ENCODE results near the gene C19orf53. TPM values are rescaled to one million over a fixed set of nuclear protein-coding genes. Genes with fewer than 3 reads are reported as not detected.

C19orf53 gene
- total and polyA plus RNA-seq, 12 donors, result 80.5 to 389 (median 90.6) TPM

- WGBS, 2 donors, result 87 to 93% methylated on average over 15 of the region's 15 CpGs
- no peak for ATAC-seq
- Histone ChIP-seq H3K4me3 (no peak overlapping the region), H3K27ac (no peak overlapping the region), H3K9me3 (no peaks in the 10 kb centered on the region), H3K4me1 (no peaks in the 10 kb centered on the region), H3K36me3 (peaks cover 10 to 100% (median 69%) of the 10 kb centered on the region in 9 donors), H3K27me3 (no peaks in the 10 kb centered on the region)
- no peak for DNase-seq
- TF ChIP-seq CTCF (IDR thresholded peaks at IDR 0.05), result no peak
- intact Hi-C loops (cut with DNase I), result no loop called here
Observed at GRCh38 chr19:13757805-13758772, 16.2 kb upstream of the C19orf53 start.

- Histone ChIP-seq H3K27me3 (no peaks in the 10 kb centered on the region), H3K4me3 (no peak overlapping the region), H3K36me3 (peaks cover 10 to 99% (median 70%) of the 10 kb centered on the region in 9 donors), H3K27ac (no peak overlapping the region), H3K9me3 (no peaks in the 10 kb centered on the region), H3K4me1 (peaks cover 0 to 4% (median 0%) of the 10 kb centered on the region in 9 donors)
- ATAC-seq (no peak), DNase-seq (no peak)
- intact Hi-C loops (cut with DNase I), result no loop called here
- 95 to 96% methylated on average over 24 of the region's 24 CpGs for WGBS, 2 donors
- TF ChIP-seq CTCF (IDR thresholded peaks at IDR 0.05), result no peak
Observed at GRCh38 chr19:13758795-13759194, 15.5 kb upstream of the C19orf53 start.

GRCh38 chr19:13761423-13761822 lies 12.8 kb upstream of the C19orf53 start:
- Histone ChIP-seq H3K36me3 (peaks cover 3 to 72% (median 49%) of the 10 kb centered on the region in 9 donors), H3K4me3 (no peak overlapping the region), H3K27me3 (no peaks in the 10 kb centered on the region), H3K4me1 (peaks cover 0 to 15% (median 10%) of the 10 kb centered on the region in 9 donors), H3K27ac (no peak overlapping the region), H3K9me3 (no peaks in the 10 kb centered on the region)
- WGBS, 2 donors, result 84 to 97% methylated on average over 8 of the region's 8 CpGs
- ATAC-seq (no peak), DNase-seq (no peak)
- intact Hi-C loops (cut with DNase I), result loop anchor here in 1 of 10 donors (10.0 kb wide), 1 partner anchor 313 kb away; the partner anchor contains the start of gene MISP3
- no peak for TF ChIP-seq CTCF (IDR thresholded peaks at IDR 0.05)

- WGBS, 2 donors, result 87 to 91% methylated on average over 42 of the region's 42 CpGs
- DNase-seq (no peak), ATAC-seq (peak in 2 of 8 donors; percentile 2 to 32)
- no peaks in the 10 kb centered on the region for H3K27me3 ChIP-seq
- H3K27ac ChIP-seq, result no peak overlapping the region
- intact Hi-C loops (cut with DNase I), result loop anchor here in 1 of 10 donors (10.0 kb wide), 1 partner anchor 312 kb away; the partner anchor contains the start of gene MISP3
- no peak for TF ChIP-seq CTCF (IDR thresholded peaks at IDR 0.05)
- H3K4me1 ChIP-seq, result peaks cover 0 to 15% (median 10%) of the 10 kb centered on the region in 9 donors
- H3K4me3 ChIP-seq, result no peak overlapping the region
- H3K36me3 ChIP-seq, result peaks cover 3 to 59% (median 38%) of the 10 kb centered on the region in 9 donors
- H3K9me3 ChIP-seq, result no peaks in the 10 kb centered on the region
Observed at GRCh38 chr19:13762635-13763235, 11.5 kb upstream of the C19orf53 start.

Data from heart right ventricle (tissue), 16 donors.